ENCODE measurements around the gene CLEC2L. TPM values are rescaled to one million over a fixed set of nuclear protein-coding genes. Genes with fewer than 3 reads are reported as not detected.
A peak's percentile ranks its signal among the peaks of the same experiment; 100 is the strongest.

The CLEC2L gene
- total RNA-seq, 1 experiment from 2014 or later = not detected

DNA sequence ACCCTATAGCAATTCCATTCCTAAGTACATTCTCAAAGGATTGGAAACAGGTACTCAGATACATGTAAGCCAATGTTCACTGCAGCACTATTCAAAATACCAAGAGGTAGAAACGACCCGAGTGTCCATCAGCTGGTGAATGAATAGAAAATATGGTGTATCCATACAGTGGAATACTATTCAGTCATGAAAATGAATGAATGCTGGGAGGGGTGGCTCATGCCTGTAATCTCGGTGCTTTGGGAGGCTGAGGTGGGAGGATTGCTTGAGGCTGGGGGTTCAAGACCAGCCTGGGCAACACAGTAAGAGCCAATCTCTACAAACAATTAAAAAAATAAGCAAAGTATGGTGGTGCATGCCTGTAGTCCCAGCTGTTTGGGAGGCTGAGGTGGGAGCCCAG, 62.8 kb downstream of the CLEC2L start:
- no TSS peak for BruUV-seq (replicated peaks)
- TF ChIP-seq CTCF (conservative IDR thresholded peaks at IDR 0.05; ENCODE audit: low read depth, low read length) (no peak), EZH2 (IDR thresholded peaks at IDR 0.05; ENCODE audit: borderline replicate concordance, low read depth, low read length, poor library complexity, severe bottlenecking) (no peak)
- POLR2A ChIA-PET (ENCODE audit: low non-redundant PET) = no interaction called here
- no peak overlapping the region for H3K4me3 ChIP-seq (ENCODE audit: low read depth, low read length, poor library complexity, severe bottlenecking)
- no peaks in the 10 kb centered on the region for H3K27me3 ChIP-seq (replicated peaks; ENCODE audit: insufficient read depth, low read depth, low read length, poor library complexity)
- CTCF ChIA-PET = no interaction called here
- DNase-seq (ENCODE audit: low spot score) = no peak
- H3K27ac ChIP-seq (ENCODE audit: low read depth, low read length, poor library complexity, severe bottlenecking) = no peak overlapping the region
- intact Hi-C loops (cut with micrococcal nuclease; ENCODE audit: unreplicated experiment) = no loop called here
- no peaks in the 10 kb centered on the region for H3K4me1 ChIP-seq (ENCODE audit: insufficient read depth, low read length, poor library complexity, severe bottlenecking)
- no peaks in the 10 kb centered on the region for H3K36me3 ChIP-seq (ENCODE audit: insufficient read depth, low read length, poor library complexity, severe bottlenecking)
- no peaks in the 10 kb centered on the region for H3K9me3 ChIP-seq (ENCODE audit: low read depth, low read length, poor library complexity, severe bottlenecking)

- intact Hi-C loops (cut with micrococcal nuclease; ENCODE audit: unreplicated experiment) = no loop called here
- H3K36me3 ChIP-seq (ENCODE audit: insufficient read depth, low read length, poor library complexity, severe bottlenecking) = no peaks in the 10 kb centered on the region
- no peaks in the 10 kb centered on the region for H3K4me1 ChIP-seq (ENCODE audit: insufficient read depth, low read length, poor library complexity, severe bottlenecking)
- no peak overlapping the region for H3K4me3 ChIP-seq (ENCODE audit: low read depth, low read length, poor library complexity, severe bottlenecking)
- POLR2A ChIA-PET (ENCODE audit: low non-redundant PET) = no interaction called here
- CTCF ChIA-PET = no interaction called here
- no peak for DNase-seq (ENCODE audit: low spot score)
- no peaks in the 10 kb centered on the region for H3K9me3 ChIP-seq (ENCODE audit: low read depth, low read length, poor library complexity, severe bottlenecking)
- no peak overlapping the region for H3K27ac ChIP-seq (ENCODE audit: low read depth, low read length, poor library complexity, severe bottlenecking)
- TF ChIP-seq CTCF (conservative IDR thresholded peaks at IDR 0.05; ENCODE audit: low read depth, low read length) (no peak), EZH2 (IDR thresholded peaks at IDR 0.05; ENCODE audit: borderline replicate concordance, low read depth, low read length, poor library complexity, severe bottlenecking) (no peak)
- BruUV-seq (replicated peaks) = no TSS peak
- H3K27me3 ChIP-seq (replicated peaks; ENCODE audit: insufficient read depth, low read depth, low read length, poor library complexity) = no peaks in the 10 kb centered on the region
Observed at GRCh38 chr7:139587535-139587934, 64.0 kb downstream of the CLEC2L start.

GRCh38 chr7:139588632-139589031, 65.1 kb downstream of the CLEC2L start:
- no TSS peak for BruUV-seq (replicated peaks)
- H3K27me3 ChIP-seq (replicated peaks; ENCODE audit: insufficient read depth, low read depth, low read length, poor library complexity) = no peaks in the 10 kb centered on the region
- TF ChIP-seq CTCF (conservative IDR thresholded peaks at IDR 0.05; ENCODE audit: low read depth, low read length) (no peak), EZH2 (IDR thresholded peaks at IDR 0.05; ENCODE audit: borderline replicate concordance, low read depth, low read length, poor library complexity, severe bottlenecking) (no peak)
- no peak overlapping the region for H3K4me3 ChIP-seq (ENCODE audit: low read depth, low read length, poor library complexity, severe bottlenecking)
- H3K27ac ChIP-seq (ENCODE audit: low read depth, low read length, poor library complexity, severe bottlenecking) = no peak overlapping the region
- intact Hi-C loops (cut with micrococcal nuclease; ENCODE audit: unreplicated experiment) = no loop called here
- DNase-seq (ENCODE audit: low spot score) = peak; percentile 52
- H3K9me3 ChIP-seq (ENCODE audit: low read depth, low read length, poor library complexity, severe bottlenecking) = no peaks in the 10 kb centered on the region
- ChIA-PET CTCF (interaction anchor here (1.2 kb wide), 1 partner anchor 13 kb away, joined by 4 read pairs; no protein-coding TSS in a partner anchor), POLR2A (ENCODE audit: low non-redundant PET) (no interaction called here)
- H3K36me3 ChIP-seq (ENCODE audit: insufficient read depth, low read length, poor library complexity, severe bottlenecking) = no peaks in the 10 kb centered on the region
- H3K4me1 ChIP-seq (ENCODE audit: insufficient read depth, low read length, poor library complexity, severe bottlenecking) = no peaks in the 10 kb centered on the region

All from A673 (cell line).